ENCODE measurements around the gene ZBTB7C.

ZBTB7C gene

DNA sequence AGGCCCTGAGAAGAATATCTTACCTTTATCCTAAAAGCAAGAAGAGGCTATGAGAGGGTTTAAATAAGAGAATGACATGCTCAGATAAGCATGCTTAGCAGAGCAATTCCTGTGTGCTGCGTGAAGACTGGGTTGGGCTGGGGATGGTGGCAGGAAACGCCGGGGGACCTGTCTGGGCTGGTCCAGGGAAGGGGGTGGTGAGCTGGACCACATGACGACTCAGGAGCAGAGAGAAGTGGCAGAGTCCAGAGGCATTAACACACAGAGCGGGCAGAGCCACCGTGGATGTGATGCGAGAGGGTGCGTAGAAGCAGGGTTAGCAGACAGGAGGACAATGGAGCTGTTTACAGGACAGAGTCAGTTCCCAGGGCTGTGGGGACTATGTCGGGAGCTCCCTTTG, 84.5 kb downstream of the ZBTB7C start:
- DNase-seq (ENCODE audit: low spot score), result no peak

DNA sequence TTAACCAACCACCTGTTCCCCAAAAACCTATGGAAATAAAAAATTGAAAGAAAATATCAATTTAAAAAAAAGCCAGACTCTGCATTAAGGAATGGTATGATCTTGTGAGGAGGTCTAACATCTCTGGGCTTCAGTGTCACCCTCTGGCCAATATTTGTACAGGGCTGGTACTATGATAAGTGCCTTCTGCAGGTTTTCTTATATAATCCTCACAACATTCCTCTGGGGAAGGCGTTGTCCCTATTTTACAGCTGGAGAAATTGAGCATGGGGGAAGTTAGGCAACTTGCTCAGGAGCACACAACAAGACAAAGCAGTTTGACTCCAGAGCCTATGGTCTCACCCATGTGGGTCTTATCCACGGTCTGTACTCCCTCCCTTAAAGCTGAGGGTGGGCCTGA, 86.0 kb downstream of the ZBTB7C start:
- DNase-seq (ENCODE audit: low spot score), result no peak

GRCh38 chr18:48321536-48321935, 87.6 kb downstream of the ZBTB7C start:
- no peak for DNase-seq (ENCODE audit: low spot score)

- no peak for DNase-seq (ENCODE audit: low spot score)
Measured at GRCh38 chr18:48321121-48321520, 88.1 kb downstream of the ZBTB7C start.

DNA sequence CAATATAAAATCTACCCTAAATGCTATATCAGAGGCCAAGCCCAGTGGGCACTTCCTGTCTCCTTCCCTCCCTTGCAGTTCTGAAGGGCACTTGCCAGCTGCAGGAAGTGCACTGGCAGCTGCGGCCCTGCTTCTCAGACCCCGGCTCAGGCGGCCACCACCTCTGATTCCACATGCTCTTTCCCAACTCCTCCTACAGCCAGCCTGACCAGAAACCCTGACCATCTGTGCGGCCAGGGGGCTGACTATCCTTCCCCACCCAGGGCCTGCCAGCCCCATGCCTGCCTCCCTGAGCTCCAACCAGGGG, 88.6 kb downstream of the ZBTB7C start:
- no peak for DNase-seq (ENCODE audit: low spot score)

- peak; percentile 44 for DNase-seq (ENCODE audit: low spot score)
Measured at GRCh38 chr18:48319801-48320638, 89.2 kb downstream of the ZBTB7C start.

GRCh38 chr18:48318436-48318835, 90.7 kb downstream of the ZBTB7C start:
- DNase-seq (ENCODE audit: low spot score), result no peak

DNA sequence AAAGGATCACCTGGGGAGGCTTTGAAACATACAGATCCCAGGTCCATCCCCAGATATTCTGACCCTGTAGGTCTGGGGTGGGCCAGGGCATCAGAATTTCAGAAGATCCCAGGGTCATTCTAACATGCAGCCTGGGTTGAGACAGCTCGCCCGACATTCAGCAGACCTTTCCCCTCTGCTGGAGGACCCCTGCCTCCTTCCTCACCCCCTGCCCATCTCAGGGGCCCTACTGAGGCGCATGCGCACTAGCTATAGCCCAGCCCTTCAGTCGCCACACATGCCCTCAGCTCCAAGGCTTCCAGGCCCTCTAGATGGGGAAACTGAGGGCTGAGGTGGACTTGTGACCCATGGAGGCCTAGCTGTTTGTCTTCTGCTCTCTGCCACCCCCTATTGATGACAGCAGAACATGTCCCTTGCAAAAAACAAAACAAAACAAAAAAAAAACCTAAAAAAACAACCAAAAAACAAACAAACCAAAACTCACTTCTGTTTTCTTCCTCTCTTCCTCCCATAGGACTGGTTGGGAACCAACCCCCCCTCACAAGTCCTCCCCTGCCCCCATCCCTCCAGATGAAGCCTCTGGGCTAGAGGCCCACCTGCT, 91.3 kb downstream of the ZBTB7C start:
- DNase-seq (ENCODE audit: low spot score), result no peak

DNA sequence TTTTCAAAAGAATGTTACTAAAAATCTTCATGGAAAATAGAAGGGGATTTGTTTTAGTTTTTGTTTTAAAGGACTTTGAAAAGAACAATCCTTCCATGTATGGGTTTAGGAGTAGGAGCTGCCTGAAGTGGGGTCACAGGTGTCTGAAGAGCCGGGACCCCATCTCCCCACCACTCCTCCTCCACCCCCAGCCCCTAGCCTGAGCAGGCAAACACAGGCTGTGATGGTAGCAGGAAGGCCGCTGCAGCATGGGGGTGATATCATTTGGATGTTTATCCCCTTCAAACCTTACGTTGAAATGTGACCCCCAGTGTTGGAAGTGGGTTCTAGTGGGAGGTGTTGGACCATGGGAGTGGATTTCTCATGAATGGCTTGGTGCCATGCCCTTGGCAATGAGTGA, 93.0 kb downstream of the ZBTB7C start:
- no peak for DNase-seq (ENCODE audit: low spot score)

DNA sequence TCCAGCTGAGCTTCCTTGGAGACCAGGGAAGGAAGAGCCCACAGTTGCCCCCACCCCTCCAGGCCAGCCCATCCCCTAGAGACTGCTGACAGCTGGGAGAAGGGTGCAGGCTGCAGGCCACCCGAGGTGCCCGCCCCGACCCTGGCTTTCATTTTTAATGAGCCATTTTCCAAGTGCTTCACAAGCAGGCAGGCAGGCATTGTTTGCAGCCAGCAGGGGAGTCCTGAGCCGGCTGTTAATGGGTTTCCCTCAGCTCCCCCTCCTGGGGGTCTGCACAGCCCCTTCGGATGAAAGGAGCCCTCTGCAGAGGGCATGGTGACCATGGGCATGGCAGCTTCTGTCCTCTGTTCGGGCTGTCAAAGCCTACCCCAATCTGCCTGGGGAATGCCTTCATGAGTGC, 94.5 kb downstream of the ZBTB7C start:
- DNase-seq (ENCODE audit: low spot score), result no peak

GRCh38 chr18:48313792-48314191, 95.4 kb downstream of the ZBTB7C start:
- no peak for DNase-seq (ENCODE audit: low spot score)

- no peak for DNase-seq (ENCODE audit: low spot score)
Measured at GRCh38 chr18:48312066-48312465, 97.1 kb downstream of the ZBTB7C start.

DNA sequence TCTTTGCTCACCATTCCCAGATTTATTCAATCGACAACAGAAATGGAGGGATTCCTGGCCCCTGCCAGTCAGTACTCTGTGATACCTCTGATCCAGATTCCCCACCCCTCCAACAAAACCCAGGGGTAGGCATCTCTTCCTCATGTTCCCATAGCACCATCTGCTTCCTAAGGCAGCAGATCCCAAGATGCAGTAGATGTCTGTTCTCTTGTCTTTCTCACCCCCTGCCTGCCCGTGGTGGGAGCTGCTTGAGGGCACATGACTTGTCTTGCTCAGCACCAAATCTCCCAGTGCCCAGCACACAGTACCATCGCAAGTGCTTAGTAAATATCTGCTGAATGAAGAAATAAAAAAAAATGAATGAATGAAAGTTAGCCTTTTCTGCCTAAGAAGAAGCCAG, 98.2 kb downstream of the ZBTB7C start:
- no peak for DNase-seq (ENCODE audit: low spot score)

DNA sequence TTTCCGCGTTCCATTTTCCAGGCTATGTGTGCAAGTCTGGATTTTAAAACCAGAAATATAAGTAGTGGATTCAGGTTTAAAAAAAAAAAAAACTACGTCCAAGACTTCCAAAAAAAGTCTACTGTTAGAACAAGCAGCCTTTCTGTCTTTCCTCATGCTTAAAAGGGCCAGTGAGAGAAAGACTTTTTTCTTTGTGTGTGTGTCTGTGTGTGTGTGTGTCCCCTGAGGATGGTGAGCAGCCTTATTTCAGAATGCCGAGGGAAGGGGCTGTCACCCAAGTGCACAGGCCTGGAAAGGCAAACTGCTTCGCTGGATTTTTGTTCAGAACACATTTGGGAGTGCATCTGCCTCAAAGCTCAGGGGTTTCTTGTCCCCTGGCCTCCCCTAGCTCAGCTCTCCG, 98.8 kb downstream of the ZBTB7C start:
- DNase-seq (ENCODE audit: low spot score), result no peak

DNA sequence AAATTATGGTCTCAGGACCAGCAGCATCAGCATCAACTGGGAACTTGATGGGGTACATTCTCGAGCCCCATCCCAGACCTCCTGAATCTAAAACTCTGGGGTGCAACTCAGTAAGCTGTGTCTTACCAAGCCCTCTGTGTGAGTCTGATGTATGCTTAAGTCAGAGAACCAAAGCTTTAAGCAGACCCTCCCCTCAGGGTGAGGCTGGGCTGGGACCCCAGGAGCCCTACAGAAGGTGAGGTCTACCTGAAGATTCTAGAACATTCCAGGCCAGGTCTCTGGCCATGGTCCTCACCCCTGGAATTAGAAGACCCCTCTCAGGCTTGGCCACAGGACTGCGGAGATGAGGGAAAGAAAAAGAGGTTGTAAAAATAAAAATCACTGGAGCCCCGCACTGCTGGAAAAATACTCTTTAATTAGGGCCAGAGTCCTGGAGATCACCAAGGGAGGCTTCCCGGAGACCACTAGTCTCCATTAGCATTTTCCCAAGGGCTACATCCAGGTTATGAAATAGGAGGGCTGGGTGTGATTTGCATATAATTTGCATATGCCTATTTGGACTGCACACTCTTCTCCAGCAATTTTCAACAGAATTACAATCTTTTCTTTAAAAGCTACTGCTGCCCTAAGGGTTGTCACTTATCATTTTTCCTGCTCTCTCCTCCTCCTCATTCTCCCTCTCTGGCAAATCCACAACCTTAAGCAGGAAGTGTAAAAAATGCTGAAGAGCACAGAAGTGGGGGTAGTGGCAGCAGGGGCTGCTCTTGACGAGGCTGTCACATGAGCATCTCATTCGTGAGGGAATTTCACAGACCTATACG, 100.2 kb downstream of the ZBTB7C start:
- no peak for DNase-seq (ENCODE audit: low spot score)

DNA sequence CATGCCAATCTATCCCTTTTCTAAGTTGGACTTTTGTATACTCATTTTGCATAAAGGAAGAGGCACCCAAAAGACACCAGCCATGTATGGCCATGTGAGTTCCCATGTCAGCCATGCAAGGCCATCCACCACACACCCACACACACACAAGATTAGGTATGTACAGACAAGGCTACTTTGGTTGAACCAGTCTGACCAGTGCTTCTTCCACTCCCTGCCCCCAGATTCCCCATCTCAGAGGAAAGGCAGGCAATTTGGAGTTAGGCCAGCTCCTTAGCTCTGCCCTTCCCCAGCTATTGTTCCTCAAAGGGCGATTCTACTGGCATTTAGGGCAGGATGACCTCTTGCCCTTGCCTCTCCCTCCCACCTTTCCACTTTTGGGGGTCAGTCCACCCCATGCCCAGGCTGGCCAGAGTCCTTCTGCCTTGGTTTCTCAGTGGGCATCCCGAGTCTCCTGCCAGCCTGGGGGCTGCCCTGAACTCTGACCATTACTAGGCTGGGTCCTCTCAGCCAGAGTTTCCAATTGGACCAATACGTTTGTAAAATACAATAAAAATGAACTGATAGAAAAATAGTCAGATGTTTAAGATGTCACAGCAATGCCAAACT, 101.1 kb downstream of the ZBTB7C start:
- DNase-seq (ENCODE audit: low spot score), result no peak

GRCh38 chr18:48306838-48307237, 102.3 kb downstream of the ZBTB7C start:
- DNase-seq (ENCODE audit: low spot score), result no peak

DNA sequence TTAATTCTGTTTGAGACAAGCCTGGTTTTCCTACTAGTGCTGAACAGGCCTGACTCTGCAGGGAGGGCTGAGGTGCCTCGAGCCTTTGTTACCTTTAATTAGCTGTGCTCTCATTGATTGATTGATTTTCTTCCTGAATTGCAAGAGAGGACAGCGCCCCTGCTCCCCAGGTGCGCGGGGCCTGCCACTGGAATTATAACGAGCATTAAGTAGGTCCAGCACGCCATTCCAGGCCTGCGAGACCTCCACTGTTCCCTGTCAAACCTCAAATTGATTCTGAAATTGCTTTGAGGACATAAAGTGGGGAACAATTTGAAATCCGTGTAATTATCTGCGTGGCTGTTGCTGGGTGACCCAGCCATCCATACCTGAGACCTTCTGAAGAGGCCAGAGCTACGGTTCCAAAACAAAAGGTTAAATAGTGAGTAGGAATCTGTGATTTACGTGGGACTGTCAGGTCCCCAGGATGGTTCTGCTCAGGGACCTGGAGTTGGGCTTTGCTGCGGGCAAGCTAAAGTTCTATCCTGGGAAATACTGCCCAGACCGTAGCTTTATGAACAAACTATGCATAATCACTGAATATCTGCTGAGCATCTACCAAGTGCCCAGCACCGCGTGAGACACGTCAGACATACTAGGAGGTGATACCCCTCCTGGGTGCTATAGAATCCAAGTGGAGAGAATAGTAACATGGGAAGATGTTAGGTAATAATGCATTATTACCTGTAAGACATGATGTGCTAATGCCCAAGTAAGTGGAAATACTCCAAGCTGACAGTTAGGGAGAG, 104.1 kb downstream of the ZBTB7C start:
- no peak for DNase-seq (ENCODE audit: low spot score)

DNA sequence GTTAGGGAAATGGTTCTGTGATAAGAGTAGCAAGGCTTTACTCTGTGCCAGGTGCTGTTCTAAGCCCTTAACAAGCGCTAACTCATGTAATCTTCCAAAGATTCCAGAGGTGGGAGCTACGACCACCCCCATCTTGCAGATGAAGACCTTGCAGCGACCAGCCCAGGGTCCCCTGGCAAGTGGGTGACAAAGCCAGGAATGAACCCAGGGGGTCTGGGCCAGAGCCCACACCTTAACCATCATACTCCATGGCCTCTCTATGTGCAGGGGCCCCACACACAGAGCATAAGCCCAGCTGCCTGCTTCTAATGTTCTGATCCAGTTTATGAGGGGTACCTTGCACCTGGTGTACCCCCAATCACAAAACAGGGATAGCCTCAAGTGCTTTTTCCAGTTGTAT, 105.3 kb downstream of the ZBTB7C start:
- DNase-seq (ENCODE audit: low spot score), result no peak

- no peak for DNase-seq (ENCODE audit: low spot score)
Measured at GRCh38 chr18:48302736-48303135, 106.4 kb downstream of the ZBTB7C start.

GRCh38 chr18:48300463-48300961, 108.7 kb downstream of the ZBTB7C start:
- DNase-seq (ENCODE audit: low spot score), result no peak

- no peak for DNase-seq (ENCODE audit: low spot score)
Measured at GRCh38 chr18:48297139-48297538, 112.0 kb downstream of the ZBTB7C start.

Measured in hepatic stellate cell (primary cell).